GM18526 (cell line): ENCODE measurements around the gene TRPM1.

ENCODE experiments used
- POLR2A ChIP-seq: IDR thresholded peaks from 3 replicates; pipeline ENCODE4 v1.6.1; 2011; ENCODE audit not compliant: insufficient read length; ENCODE audit errors: extremely low read depth

Gene TRPM1

GRCh38 chr15:31130576-31131237, 29.2 kb upstream of the TRPM1 start:
- no peak for TF ChIP-seq POLR2A

GRCh38 chr15:31129769-31130303, 28.3 kb upstream of the TRPM1 start:
- no peak for TF ChIP-seq POLR2A

- TF ChIP-seq POLR2A, result no peak
Measured at GRCh38 chr15:31128919-31129768, 27.6 kb upstream of the TRPM1 start.

GRCh38 chr15:31128477-31128876, 27.0 kb upstream of the TRPM1 start:
- TF ChIP-seq POLR2A, result no peak

GRCh38 chr15:31127596-31128261, 26.2 kb upstream of the TRPM1 start:
- no peak for TF ChIP-seq POLR2A

- no peak for TF ChIP-seq POLR2A
Measured at GRCh38 chr15:31125061-31125460, 23.5 kb upstream of the TRPM1 start.

- no peak for TF ChIP-seq POLR2A
Measured at GRCh38 chr15:31116423-31117030, 15.0 kb upstream of the TRPM1 start.

GRCh38 chr15:31111091-31111647, 9.6 kb upstream of the TRPM1 start:
- no peak for TF ChIP-seq POLR2A

GRCh38 chr15:31108836-31109235, 7.3 kb upstream of the TRPM1 start:
- no peak for TF ChIP-seq POLR2A

GRCh38 chr15:31106495-31107300, 5.2 kb upstream of the TRPM1 start:
- TF ChIP-seq POLR2A, result no peak

GRCh38 chr15:31104003-31104402, 2.5 kb upstream of the TRPM1 start:
- no peak for TF ChIP-seq POLR2A

- no peak for TF ChIP-seq POLR2A
Measured at GRCh38 chr15:31102374-31103342, 1.1 kb upstream of the TRPM1 start.

GRCh38 chr15:31102039-31102321, 455 bp upstream of the TRPM1 start:
- TF ChIP-seq POLR2A, result no peak
